HUES64 (cell line): ENCODE data around the gene MAP3K15.

Experiments used
- H3K27ac ChIP-seq: 2 replicates; pipeline ENCODE4 v1.7.0; 2013; ENCODE audit warnings: low read depth, low read length, inconsistent platforms
- H3K27me3 ChIP-seq: 2 replicates; pipeline ENCODE4 v1.6.1; 2013; ENCODE audit warnings: mild to moderate bottlenecking, low read length; ENCODE audit not compliant: insufficient read depth
- H3K36me3 ChIP-seq: 2 replicates; pipeline ENCODE4 v1.6.1; 2013; ENCODE audit warnings: mild to moderate bottlenecking, low read length; ENCODE audit not compliant: insufficient read depth
- H3K4me1 ChIP-seq: 2 replicates; pipeline ENCODE4 v1.6.1; 2013; ENCODE audit warnings: mild to moderate bottlenecking, low read length, moderate library complexity; ENCODE audit not compliant: insufficient read depth
- H3K4me3 ChIP-seq: 2 replicates; pipeline ENCODE4 v1.5.1; 2013; ENCODE audit warnings: mild to moderate bottlenecking, low read length, moderate library complexity
- H3K9ac ChIP-seq: 2 replicates; pipeline ENCODE4 v1.6.1; 2013; ENCODE audit warnings: mild to moderate bottlenecking, low read depth, low read length
- H3K9me3 ChIP-seq: 2 replicates; pipeline ENCODE4 v1.6.1; 2013; ENCODE audit warnings: low read depth, low read length; ENCODE audit not compliant: insufficient read depth
- WGBS: fragments of 150-250, 120-280 bp; methylation state at CpG from one replicate; pipeline ENCODE4 v1.1.7; 2013; ENCODE audit warnings: missing lambda C conversion rate; 5-methylcytosine and 5-hydroxymethylcytosine counted together

Gene MAP3K15

DNA sequence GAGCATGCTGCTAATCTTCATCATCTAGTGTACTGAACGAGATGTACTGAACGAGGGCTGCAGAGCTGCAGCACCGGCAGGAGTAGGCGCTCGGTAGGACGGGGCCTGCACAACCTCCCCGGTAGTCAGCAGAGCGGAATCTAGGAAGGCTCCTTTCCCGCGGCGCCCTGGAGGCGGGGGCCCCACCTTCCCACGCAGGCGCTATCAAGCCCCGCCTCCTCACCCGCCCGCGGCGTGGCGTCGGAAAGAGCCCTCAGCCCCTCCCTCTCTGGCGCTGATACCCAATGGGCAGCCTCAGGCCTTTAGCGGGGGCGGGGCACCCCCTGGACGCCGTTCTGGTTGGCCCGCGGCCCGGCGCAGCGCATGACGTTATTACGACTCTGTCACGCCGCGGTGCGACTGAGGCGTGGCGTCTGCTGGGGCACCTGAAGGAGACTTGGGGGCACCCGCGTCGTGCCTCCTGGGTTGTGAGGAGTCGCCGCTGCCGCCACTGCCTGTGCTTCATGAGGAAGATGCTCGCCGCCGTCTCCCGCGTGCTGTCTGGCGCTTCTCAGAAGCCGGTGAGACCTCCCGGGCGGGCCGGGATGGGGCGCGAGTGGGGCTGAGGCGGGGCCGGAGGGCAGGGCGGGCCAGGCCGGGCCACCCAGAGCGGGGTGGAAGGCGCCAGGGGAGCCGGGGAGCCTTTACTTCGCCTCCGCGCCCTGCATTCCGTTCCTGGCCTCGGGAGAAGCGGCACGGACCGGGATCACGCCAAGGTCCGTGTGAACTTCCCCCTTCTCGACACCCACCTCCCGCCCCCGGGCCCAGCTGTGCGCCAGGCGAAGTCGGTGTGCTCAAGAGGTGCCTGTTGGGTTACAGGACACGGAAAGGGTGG lies 171.5 kb downstream of the MAP3K15 start, which contains the start of gene PDHA1:
PDHA1 (plus strand) TSS at position 393 of the 874 bp plus-strand sequence; CDS start at position 504, 111 bp downstream.
- Histone ChIP-seq H3K27me3 (no peaks in the 10 kb centered on the region), H3K4me1 (peaks cover 6% of the 10 kb centered on the region; the same call in 1 of the 2 replicates), H3K36me3 (0 out of 2 replicates have a peak, but pooled peaks cover 5% of the 10 kb centered on the region), H3K9ac (peak within 1 kb of the TSS; percentile 74), H3K9me3 (no peaks in the 10 kb centered on the region), H3K27ac (peak within 1 kb of the TSS; percentile 68), H3K4me3 (peak within 1 kb of the TSS; percentile 89)
- under 1% methylated on average over 81 of the region's 81 CpGs for WGBS

DNA sequence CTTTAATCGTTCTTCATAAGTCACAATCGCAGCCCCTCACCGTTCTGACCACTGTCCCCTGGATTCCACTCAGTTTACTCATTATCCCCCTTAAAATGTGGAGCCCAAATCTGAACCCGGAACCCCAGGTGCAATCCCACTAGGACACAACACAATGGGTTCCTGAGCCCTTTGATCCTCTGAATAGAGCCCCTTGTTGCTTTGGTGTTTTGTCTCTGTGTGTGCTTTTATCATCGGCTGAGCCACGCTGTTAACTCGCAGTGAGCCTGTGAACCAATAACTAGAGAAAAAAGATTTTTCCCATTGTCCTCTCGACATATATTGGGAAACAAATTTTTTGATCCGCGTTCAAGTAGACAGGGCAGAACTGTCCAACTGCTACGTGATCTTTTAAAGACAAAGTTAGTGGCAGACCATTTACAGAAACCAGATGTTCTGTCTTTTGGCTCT lies 172.2 kb downstream of the MAP3K15 start:
- Histone ChIP-seq H3K9me3 (no peaks in the 10 kb centered on the region), H3K27ac (peak overlapping the region; percentile 68), H3K27me3 (no peaks in the 10 kb centered on the region), H3K36me3 (0 out of 2 replicates have a peak, but pooled peaks cover 4% of the 10 kb centered on the region), H3K9ac (peak overlapping the region; percentile 74), H3K4me3 (peak overlapping the region; percentile 89), H3K4me1 (peaks cover 6% of the 10 kb centered on the region; the same call in 1 of the 2 replicates)
- WGBS = 36% methylated on average over 11 of the region's 11 CpGs

DNA sequence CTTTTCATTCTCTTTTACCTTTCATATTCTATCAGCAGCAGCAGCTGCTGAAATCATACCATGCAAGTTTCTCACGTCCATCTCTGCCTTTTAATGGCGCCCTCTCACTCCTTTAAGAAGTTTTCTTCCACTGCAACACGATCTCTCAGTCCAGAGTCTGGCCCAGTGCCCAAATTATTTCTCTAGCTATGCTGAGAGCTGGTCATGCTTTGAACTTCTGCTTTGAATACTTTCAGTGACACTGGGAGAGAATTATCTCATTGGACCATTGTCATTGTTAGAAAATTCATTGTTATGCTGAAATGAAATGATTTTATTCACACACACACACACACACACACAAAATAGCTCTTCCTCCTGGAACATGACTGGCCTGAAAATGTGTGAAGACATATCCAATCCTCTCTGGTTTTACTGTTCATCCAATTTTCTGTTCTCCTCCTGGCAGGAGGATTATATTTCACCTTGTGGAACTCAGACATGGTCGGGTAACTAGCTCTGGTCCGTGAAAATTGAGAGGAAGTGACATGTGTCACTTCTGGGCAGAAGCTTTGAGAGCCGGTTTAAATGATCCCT lies 172.9 kb downstream of the MAP3K15 start:
- WGBS = 79% methylated on average over 6 of the region's 6 CpGs
- Histone ChIP-seq H3K27me3 (no peaks in the 10 kb centered on the region), H3K27ac (no peak overlapping the region), H3K9me3 (no peaks in the 10 kb centered on the region), H3K4me1 (peaks cover 6% of the 10 kb centered on the region; the same call in 1 of the 2 replicates), H3K36me3 (no peaks in the 10 kb centered on the region), H3K4me3 (no peak overlapping the region), H3K9ac (no peak overlapping the region)

DNA sequence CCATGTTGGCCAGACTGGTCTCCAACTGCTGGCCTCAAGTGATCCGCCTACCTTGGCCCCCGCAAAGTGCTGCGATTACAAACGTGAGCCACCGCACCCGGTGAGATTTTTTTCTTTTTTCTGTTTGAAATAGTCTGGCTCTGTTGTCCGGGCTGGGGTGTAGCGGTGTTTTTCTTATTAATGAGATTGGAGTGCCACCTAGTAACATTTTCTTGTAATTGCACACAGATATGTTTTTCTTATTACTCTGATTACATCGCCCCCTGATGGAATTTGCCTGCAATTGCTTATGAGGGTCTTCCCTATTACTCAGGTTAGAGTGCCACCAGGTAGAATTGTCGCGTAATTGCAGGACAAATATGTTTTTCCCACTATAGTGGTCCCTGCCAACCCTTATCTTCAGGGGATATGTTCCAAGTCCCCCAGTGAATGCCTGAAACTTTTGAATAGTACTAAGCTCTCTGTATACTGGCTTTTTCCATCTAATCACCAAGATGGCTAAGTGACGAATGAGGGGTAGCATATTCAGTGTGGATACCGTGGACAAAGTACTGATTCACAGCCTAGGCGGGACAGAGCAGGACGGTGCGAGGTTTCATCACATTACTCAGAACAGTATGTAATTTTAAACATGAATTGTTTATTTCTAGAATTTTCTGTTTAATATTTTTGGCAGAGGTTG lies 180.2 kb downstream of the MAP3K15 start:
- Histone ChIP-seq H3K4me3 (no peak overlapping the region), H3K27ac (no peak overlapping the region), H3K9me3 (0 out of 2 replicates have a peak, but pooled peaks cover 3% of the 10 kb centered on the region), H3K9ac (no peak overlapping the region), H3K36me3 (no peaks in the 10 kb centered on the region), H3K4me1 (0 out of 2 replicates have a peak, but pooled peaks cover 4% of the 10 kb centered on the region), H3K27me3 (no peaks in the 10 kb centered on the region)
- 75% methylated on average over 10 of the region's 16 CpGs for WGBS

DNA sequence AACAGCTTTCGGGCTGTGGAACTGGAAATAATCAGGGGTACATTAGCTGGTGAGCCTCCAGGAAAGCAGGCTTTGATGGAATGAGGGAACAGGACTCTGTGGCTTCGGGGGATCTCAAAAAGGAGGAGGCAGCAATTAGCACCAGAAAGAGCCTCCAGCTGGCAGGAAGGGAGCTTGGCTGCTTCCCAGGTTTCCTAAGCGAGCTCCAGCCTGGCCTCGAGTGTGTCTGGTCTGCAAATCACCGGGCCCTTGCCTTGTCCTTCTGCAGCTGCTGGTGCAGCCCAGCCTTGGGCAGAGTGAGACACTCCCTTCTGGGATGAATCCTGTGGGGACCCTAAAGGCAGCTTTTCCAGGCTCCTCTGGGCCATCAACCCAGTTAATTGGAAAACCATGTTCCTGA lies 182.3 kb downstream of the MAP3K15 start:
- no peak overlapping the region for H3K27ac ChIP-seq
- no peaks in the 10 kb centered on the region for H3K36me3 ChIP-seq
- 0 out of 2 replicates have a peak, but pooled peaks cover 4% of the 10 kb centered on the region for H3K4me1 ChIP-seq
- H3K4me3 ChIP-seq = no peak overlapping the region
- 55% methylated on average over 5 of the region's 5 CpGs for WGBS
- 0 out of 2 replicates have a peak, but pooled peaks cover 3% of the 10 kb centered on the region for H3K9me3 ChIP-seq
- H3K9ac ChIP-seq = no peak overlapping the region
- H3K27me3 ChIP-seq = no peaks in the 10 kb centered on the region

DNA sequence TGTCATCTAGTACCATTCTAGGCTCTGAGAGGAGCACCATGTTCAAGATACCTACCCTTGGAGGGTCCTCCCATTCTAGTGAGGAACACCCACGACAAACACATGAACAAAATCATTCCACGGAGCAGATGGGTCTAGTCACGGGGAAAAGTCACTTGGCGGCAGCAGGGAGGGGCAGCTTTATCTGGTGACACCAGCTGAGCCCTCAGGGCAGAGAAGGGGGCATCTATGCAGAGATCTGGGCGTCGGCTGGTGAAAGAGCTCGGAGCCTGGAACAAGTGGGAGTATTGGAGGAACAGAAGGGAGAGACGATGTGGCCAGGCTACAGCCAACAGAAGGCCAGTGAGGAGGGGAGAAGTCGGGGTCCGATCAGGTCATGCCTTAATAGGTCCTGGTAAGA lies 183.5 kb downstream of the MAP3K15 start:
- H3K9me3 ChIP-seq = 0 out of 2 replicates have a peak, but pooled peaks cover 3% of the 10 kb centered on the region
- H3K4me1 ChIP-seq = 0 out of 2 replicates have a peak, but pooled peaks cover 4% of the 10 kb centered on the region

DNA sequence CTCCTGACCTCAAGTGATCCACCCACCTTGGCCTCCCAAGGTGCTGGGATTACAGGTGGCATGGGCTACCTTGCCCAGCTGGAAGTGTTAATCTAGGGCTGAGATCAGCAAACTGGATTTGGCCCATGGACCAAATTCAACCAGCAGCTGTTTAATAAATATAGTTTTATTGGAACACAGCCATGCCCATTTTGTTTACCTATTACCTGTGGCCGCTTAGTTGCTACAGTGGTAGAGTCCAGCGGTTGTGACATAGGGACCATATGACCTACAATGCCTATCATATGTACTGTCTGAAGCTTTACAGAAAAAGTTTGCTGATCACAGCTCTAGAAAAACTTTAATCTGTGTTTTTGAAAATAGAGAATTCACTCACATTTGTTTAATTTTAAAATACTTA lies 188.7 kb downstream of the MAP3K15 start:
- Histone ChIP-seq H3K9me3 (no peaks in the 10 kb centered on the region), H3K27me3 (no peaks in the 10 kb centered on the region), H3K4me1 (no peaks in the 10 kb centered on the region), H3K4me3 (no peak overlapping the region), H3K27ac (no peak overlapping the region), H3K36me3 (no peaks in the 10 kb centered on the region), H3K9ac (no peak overlapping the region)
- no CpG with 5 or more reads among the region's 2 CpGs for WGBS

More for the DNA sequence above, 183.5 kb downstream of the MAP3K15 start:
- Histone ChIP-seq H3K4me3 (no peak overlapping the region), H3K27ac (no peak overlapping the region), H3K9ac (no peak overlapping the region), H3K36me3 (no peaks in the 10 kb centered on the region), H3K27me3 (no peaks in the 10 kb centered on the region)
- WGBS = 95% methylated on average over 10 of the region's 10 CpGs
